ENCODE results near the gene AGO1. TPM values are rescaled to one million over a fixed set of nuclear protein-coding genes. Genes with fewer than 3 reads are reported as not detected.
"Not testable (repeated sequence)": the region's sequence is repeated elsewhere in the genome, so short reads cannot be mapped to it uniquely, and the experiment has no call there.

AGO1 gene
- total RNA-seq, 2 donors from 2014 or later = 23.3 to 25.3 TPM

- H3K4me1 Mint-ChIP-seq = peaks cover 27% of the 10 kb centered on the region
- H3K36me3 Mint-ChIP-seq (ENCODE audit: low read depth) = no peaks in the 10 kb centered on the region
- H3K4me3 Mint-ChIP-seq = no peak overlapping the region
- H3K27ac Mint-ChIP-seq = no peak overlapping the region
- no peaks in the 10 kb centered on the region for H3K9me3 ChIP-seq (ENCODE audit: control insufficient read depth, low read length, poor library complexity, severe bottlenecking)
- DNase-seq (no peak), ATAC-seq (no peak)
- no peaks in the 10 kb centered on the region for H3K27me3 Mint-ChIP-seq
Observed at GRCh38 chr1:35881850-35882273, 1.1 kb upstream of the AGO1 start.

DNA sequence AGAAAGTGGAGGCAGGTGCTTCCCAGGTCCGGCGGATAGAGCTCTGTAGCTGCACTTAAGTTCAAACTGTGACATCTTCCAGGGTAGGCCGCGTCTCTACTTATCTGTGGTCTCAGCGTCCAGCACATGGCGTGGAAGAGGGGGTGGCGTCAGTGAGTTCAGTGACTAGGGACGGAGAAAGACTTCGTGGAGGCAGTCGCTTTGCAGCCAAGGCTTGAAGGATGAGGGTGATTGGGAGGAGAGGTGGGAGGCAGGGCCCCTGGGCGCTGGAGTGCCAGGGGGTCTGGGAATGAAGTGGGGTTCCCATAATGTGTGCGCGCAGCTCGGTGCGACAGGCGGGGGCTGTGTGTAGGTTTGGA is 444 bp upstream of the AGO1 start:
- peaks cover 33% of the 10 kb centered on the region for H3K4me1 Mint-ChIP-seq
- peak overlapping the region; percentile 39 for H3K27ac Mint-ChIP-seq
- no peaks in the 10 kb centered on the region for H3K9me3 ChIP-seq (ENCODE audit: control insufficient read depth, low read length, poor library complexity, severe bottlenecking)
- H3K36me3 Mint-ChIP-seq (ENCODE audit: low read depth) = no peaks in the 10 kb centered on the region
- peak overlapping the region; percentile 96 for H3K4me3 Mint-ChIP-seq
- DNase-seq (no peak), ATAC-seq (no peak)
- H3K27me3 Mint-ChIP-seq = no peaks in the 10 kb centered on the region

GRCh38 chr1:35883635-35884101 is 659 bp downstream of the AGO1 start:
- peak overlapping the region; percentile 96 for H3K4me3 Mint-ChIP-seq
- ATAC-seq (no peak), DNase-seq (peak; percentile 19 to 61 (median 55))
- peaks cover 3% of the 10 kb centered on the region for H3K36me3 Mint-ChIP-seq (ENCODE audit: low read depth)
- H3K4me1 Mint-ChIP-seq = peaks cover 40% of the 10 kb centered on the region
- no peaks in the 10 kb centered on the region for H3K9me3 ChIP-seq (ENCODE audit: control insufficient read depth, low read length, poor library complexity, severe bottlenecking)
- H3K27me3 Mint-ChIP-seq = no peaks in the 10 kb centered on the region
- peak overlapping the region; percentile 68 for H3K27ac Mint-ChIP-seq

GRCh38 chr1:35884934-35885333 is 1.9 kb downstream of the AGO1 start:
- no peak overlapping the region for H3K27ac Mint-ChIP-seq
- no peaks in the 10 kb centered on the region for H3K27me3 Mint-ChIP-seq
- peaks cover 5% of the 10 kb centered on the region for H3K36me3 Mint-ChIP-seq (ENCODE audit: low read depth)
- ATAC-seq = no peak
- peak overlapping the region; percentile 60 for H3K4me3 Mint-ChIP-seq
- H3K9me3 ChIP-seq (ENCODE audit: control insufficient read depth, low read length, poor library complexity, severe bottlenecking) = no peaks in the 10 kb centered on the region
- DNase-seq = no peak
- peaks cover 41% of the 10 kb centered on the region for H3K4me1 Mint-ChIP-seq

DNA sequence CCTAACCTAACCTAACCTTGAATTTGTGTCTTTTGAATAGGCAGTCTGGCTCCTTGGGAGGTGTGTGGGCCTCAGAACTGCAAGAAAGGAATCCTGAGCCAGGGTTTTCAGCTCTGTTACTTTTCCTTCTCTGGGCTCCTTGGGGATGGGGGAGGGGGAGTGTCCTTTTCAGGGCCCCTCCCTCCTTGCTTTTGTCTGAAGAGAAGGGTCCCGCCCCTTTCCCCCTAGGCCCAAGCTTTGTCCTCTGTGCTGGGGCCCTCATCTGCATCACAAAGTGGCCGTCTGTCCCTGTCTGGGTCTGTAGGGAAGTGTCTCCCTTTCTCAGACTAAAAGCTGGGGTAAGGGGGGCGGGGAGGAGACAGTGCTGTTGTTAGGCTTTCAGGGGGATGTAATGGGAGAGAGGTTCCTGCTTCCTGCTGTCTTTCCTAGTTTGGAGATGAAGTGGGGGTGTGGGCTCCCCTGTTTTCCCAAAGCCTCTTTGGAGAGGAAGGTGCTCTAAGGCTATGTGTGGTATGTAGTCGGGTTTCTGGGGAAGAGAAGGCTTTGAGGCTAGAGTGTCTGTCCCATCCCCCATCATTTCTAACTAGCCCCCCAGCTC is 3.1 kb downstream of the AGO1 start:
- ATAC-seq (no peak), DNase-seq (no peak)
- peaks cover 9% of the 10 kb centered on the region for H3K36me3 Mint-ChIP-seq (ENCODE audit: low read depth)
- H3K27ac Mint-ChIP-seq = no peak overlapping the region
- no peak overlapping the region for H3K4me3 Mint-ChIP-seq
- H3K9me3 ChIP-seq (ENCODE audit: control insufficient read depth, low read length, poor library complexity, severe bottlenecking) = no peaks in the 10 kb centered on the region
- peaks cover 44% of the 10 kb centered on the region for H3K4me1 Mint-ChIP-seq
- H3K27me3 Mint-ChIP-seq = no peaks in the 10 kb centered on the region

GRCh38 chr1:35886577-35887431 is 3.8 kb downstream of the AGO1 start:
- no peaks in the 10 kb centered on the region for H3K27me3 Mint-ChIP-seq
- no peak for DNase-seq
- H3K4me3 Mint-ChIP-seq = peak overlapping the region; percentile 28
- peaks cover 45% of the 10 kb centered on the region for H3K4me1 Mint-ChIP-seq
- H3K36me3 Mint-ChIP-seq (ENCODE audit: low read depth) = peaks cover 10% of the 10 kb centered on the region
- peak overlapping the region; percentile 86 for H3K27ac Mint-ChIP-seq
- no peak for ATAC-seq
- H3K9me3 ChIP-seq (ENCODE audit: control insufficient read depth, low read length, poor library complexity, severe bottlenecking) = no peaks in the 10 kb centered on the region

GRCh38 chr1:35887508-35887907 is 4.5 kb downstream of the AGO1 start:
- H3K4me1 Mint-ChIP-seq = peaks cover 38% of the 10 kb centered on the region
- H3K9me3 ChIP-seq (ENCODE audit: control insufficient read depth, low read length, poor library complexity, severe bottlenecking) = no peaks in the 10 kb centered on the region
- no peak for DNase-seq
- no peaks in the 10 kb centered on the region for H3K27me3 Mint-ChIP-seq
- H3K27ac Mint-ChIP-seq = peak overlapping the region; percentile 86
- no peak overlapping the region for H3K4me3 Mint-ChIP-seq
- H3K36me3 Mint-ChIP-seq (ENCODE audit: low read depth) = peaks cover 10% of the 10 kb centered on the region
- ATAC-seq = no peak

DNA sequence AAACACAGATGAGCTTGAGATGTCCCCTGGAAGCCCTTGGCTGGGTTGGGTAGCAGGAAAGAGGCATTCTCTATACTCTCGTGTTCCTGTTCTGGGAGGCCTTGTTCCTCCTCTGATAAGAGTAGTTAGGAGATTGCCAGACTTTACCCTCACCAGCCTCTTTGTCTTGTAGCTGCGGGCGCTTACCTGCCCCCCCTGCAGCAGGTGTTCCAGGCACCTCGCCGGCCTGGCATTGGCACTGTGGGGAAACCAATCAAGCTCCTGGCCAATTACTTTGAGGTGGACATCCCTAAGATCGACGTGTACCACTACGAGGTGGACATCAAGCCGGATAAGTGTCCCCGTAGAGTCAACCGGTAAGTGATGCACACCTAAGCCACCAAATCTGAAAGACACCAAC is 5.2 kb downstream of the AGO1 start:
- no peaks in the 10 kb centered on the region for H3K27me3 Mint-ChIP-seq
- no peak for ATAC-seq
- H3K36me3 Mint-ChIP-seq (ENCODE audit: low read depth) = peaks cover 10% of the 10 kb centered on the region
- DNase-seq = no peak
- peaks cover 36% of the 10 kb centered on the region for H3K4me1 Mint-ChIP-seq
- no peaks in the 10 kb centered on the region for H3K9me3 ChIP-seq (ENCODE audit: control insufficient read depth, low read length, poor library complexity, severe bottlenecking)
- no peak overlapping the region for H3K27ac Mint-ChIP-seq
- no peak overlapping the region for H3K4me3 Mint-ChIP-seq

DNA sequence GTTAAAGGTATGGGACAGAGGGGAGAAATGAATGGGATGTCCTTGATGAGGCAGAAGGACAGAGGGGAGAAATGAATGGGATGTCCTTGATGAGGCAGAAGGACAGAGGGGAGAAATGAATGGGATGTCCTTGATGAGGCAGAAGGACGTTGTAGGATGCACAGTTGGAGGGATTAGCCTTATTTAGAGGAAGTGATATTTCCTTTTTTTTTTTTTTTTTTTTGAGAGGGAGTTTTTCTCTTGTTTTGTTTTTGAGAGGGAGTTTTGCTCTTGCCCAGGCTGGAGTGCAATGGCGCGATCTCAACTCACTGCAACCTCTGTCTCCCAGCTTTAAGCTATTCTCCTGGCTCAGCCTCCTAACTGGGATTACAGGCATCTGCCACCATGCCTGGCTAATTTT is 6.0 kb downstream of the AGO1 start:
- Mint-ChIP-seq H3K4me1 (peaks cover 33% of the 10 kb centered on the region), H3K36me3 (ENCODE audit: low read depth) (peaks cover 10% of the 10 kb centered on the region)
- H3K27ac Mint-ChIP-seq; DNase-seq; H3K4me3 Mint-ChIP-seq; H3K9me3 ChIP-seq (ENCODE audit: control insufficient read depth, low read length, poor library complexity, severe bottlenecking); H3K27me3 Mint-ChIP-seq; ATAC-seq: not testable (repeated sequence)

GRCh38 chr1:35893051-35893879 is 10.3 kb downstream of the AGO1 start:
- ATAC-seq = no peak
- no peak for DNase-seq
- Mint-ChIP-seq H3K27ac (no peak overlapping the region), H3K27me3 (no peaks in the 10 kb centered on the region), H3K36me3 (ENCODE audit: low read depth) (peaks cover 15% of the 10 kb centered on the region), H3K4me3 (no peak overlapping the region), H3K4me1 (peaks cover 14% of the 10 kb centered on the region)
- no peaks in the 10 kb centered on the region for H3K9me3 ChIP-seq (ENCODE audit: control insufficient read depth, low read length, poor library complexity, severe bottlenecking)

DNA sequence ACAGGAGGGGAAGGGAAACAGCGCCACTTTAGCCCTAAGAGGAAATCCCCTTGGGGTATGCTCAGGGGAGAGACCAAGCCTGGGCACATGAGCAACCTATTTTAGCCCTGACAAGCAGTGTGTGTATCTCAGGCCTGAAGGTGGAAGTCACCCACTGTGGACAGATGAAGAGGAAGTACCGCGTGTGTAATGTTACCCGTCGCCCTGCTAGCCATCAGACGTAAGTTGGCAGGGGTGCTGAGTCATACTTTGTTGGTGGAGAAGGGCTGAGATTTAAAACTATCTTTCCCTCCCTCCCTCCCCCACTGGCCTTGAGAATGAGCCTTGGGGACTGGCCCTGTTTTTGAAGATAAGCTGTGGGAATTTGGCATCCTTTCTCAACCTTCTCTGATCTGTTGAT is 11.2 kb downstream of the AGO1 start:
- H3K4me3 Mint-ChIP-seq = peak overlapping the region; percentile 61
- peaks cover 12% of the 10 kb centered on the region for H3K36me3 Mint-ChIP-seq (ENCODE audit: low read depth)
- no peaks in the 10 kb centered on the region for H3K27me3 Mint-ChIP-seq
- H3K27ac Mint-ChIP-seq = peak overlapping the region; percentile 2
- no peak for DNase-seq
- H3K9me3 ChIP-seq (ENCODE audit: control insufficient read depth, low read length, poor library complexity, severe bottlenecking) = no peaks in the 10 kb centered on the region
- ATAC-seq = peak; percentile 88
- H3K4me1 Mint-ChIP-seq = peaks cover 9% of the 10 kb centered on the region

GRCh38 chr1:35894656-35895055 is 11.6 kb downstream of the AGO1 start:
- Mint-ChIP-seq H3K27ac (peak overlapping the region; percentile 2), H3K4me1 (peaks cover 9% of the 10 kb centered on the region), H3K4me3 (no peak overlapping the region), H3K36me3 (ENCODE audit: low read depth) (peaks cover 12% of the 10 kb centered on the region), H3K27me3 (no peaks in the 10 kb centered on the region)
- ATAC-seq (no peak), DNase-seq (no peak)
- no peaks in the 10 kb centered on the region for H3K9me3 ChIP-seq (ENCODE audit: control insufficient read depth, low read length, poor library complexity, severe bottlenecking)

GRCh38 chr1:35899941-35900340 is 16.9 kb downstream of the AGO1 start:
- DNase-seq = no peak

More at GRCh38 chr1:35899941-35900340, 16.9 kb downstream of the AGO1 start:
- Mint-ChIP-seq H3K4me1 (peaks cover 5% of the 10 kb centered on the region), H3K27me3 (no peaks in the 10 kb centered on the region), H3K36me3 (ENCODE audit: low read depth) (peaks cover 13% of the 10 kb centered on the region), H3K4me3 (no peak overlapping the region), H3K27ac (no peak overlapping the region)
- ATAC-seq = no peak
- H3K9me3 ChIP-seq (ENCODE audit: control insufficient read depth, low read length, poor library complexity, severe bottlenecking) = no peaks in the 10 kb centered on the region
